Suprapubic skin (tissue), 4 donors: ENCODE results near the gene LRRC1. TPM values are rescaled to one million over a fixed set of nuclear protein-coding genes. Genes with fewer than 3 reads are reported as not detected.

Source experiments
- DNase-seq, 2 donors: peaks; one replicate each; pipeline ENCODE4 v3.0.0-alpha.2; 2019; ENCODE audit warnings: low spot score in 2 of 2
- H3K27ac ChIP-seq: fragments of 200-600 bp; sonication (generic); one replicate; pipeline ENCODE4 v1.5.1; 2019
- H3K27me3 ChIP-seq: fragments of 200-600 bp; sonication (generic); one replicate; pipeline ENCODE4 v1.5.1; 2019
- H3K36me3 ChIP-seq: fragments of 200-600 bp; sonication (generic); one replicate; pipeline ENCODE4 v1.5.1; 2019
- H3K4me1 ChIP-seq: fragments of 200-600 bp; sonication (generic); one replicate; pipeline ENCODE4 v1.5.1; 2019
- H3K4me3 ChIP-seq: fragments of 200-600 bp; sonication (generic); one replicate; pipeline ENCODE4 v1.5.1; 2019; ENCODE audit warnings: mild to moderate bottlenecking
- H3K9me3 ChIP-seq: fragments of 200-600 bp; sonication (generic); one replicate; pipeline ENCODE4 v1.5.1; 2019
- EP300 ChIP-seq: sonication (generic); formaldehyde crosslinking; IDR thresholded peaks from one replicate; pipeline ENCODE4 v1.6.1; 2017; ENCODE audit warnings: antibody characterized with exemption
- POLR2A ChIP-seq, 2 donors: fragments of 450-650 bp; IDR thresholded peaks; one replicate each; pipeline ENCODE4 v1.6.1; 2017; ENCODE audit warnings: antibody characterized with exemption in 2 of 2, mild to moderate bottlenecking in 2 of 2, moderate library complexity in 2 of 2
- POLR2AphosphoS5 ChIP-seq, 3 donors: sonication (generic); formaldehyde crosslinking; IDR thresholded peaks; one replicate each; pipeline ENCODE4 v1.6.1; 2017; ENCODE audit warnings: antibody characterized with exemption in 3 of 3
- WGBS: methylation state at CpG from one replicate; pipeline ENCODE4 v1.1.5; 2018; 5-methylcytosine and 5-hydroxymethylcytosine counted together
- total RNA-seq, 4 donors: library from RNA; depleted of rRNA; stranded (reverse); fragments of >200 nt; gene quantifications; one replicate each; pipeline ENCODE4 v1.1.0, GENCODE V29; 2016
- TF ChIP-seq, protein P1 (sequence below), 2 donors: fragments of 200-600 bp in 1 of 2; fragments of 450-650 bp in 1 of 2; sonication (generic) in 1 of 2; IDR thresholded peaks; one replicate each; pipeline ENCODE4 v1.5.1; 2016 to 2019; ENCODE audit warnings: antibody characterized with exemption in 2 of 2, mild to moderate bottlenecking in 1 of 2, moderate library complexity in 1 of 2

LRRC1 gene
- total RNA-seq, 4 donors from 2014 or later = 34.6 to 80.9 (median 42.4) TPM

GRCh38 chr6:53765270-53765669, 29.5 kb upstream of the LRRC1 start:
- Histone ChIP-seq H3K27ac (no peak overlapping the region), H3K9me3 (no peaks in the 10 kb centered on the region), H3K4me1 (no peaks in the 10 kb centered on the region), H3K36me3 (no peaks in the 10 kb centered on the region), H3K4me3 (no peak overlapping the region), H3K27me3 (no peaks in the 10 kb centered on the region)
- no peak for DNase-seq
- WGBS = 90% methylated on average over 3 of the region's 3 CpGs
- TF ChIP-seq, protein P1, sequence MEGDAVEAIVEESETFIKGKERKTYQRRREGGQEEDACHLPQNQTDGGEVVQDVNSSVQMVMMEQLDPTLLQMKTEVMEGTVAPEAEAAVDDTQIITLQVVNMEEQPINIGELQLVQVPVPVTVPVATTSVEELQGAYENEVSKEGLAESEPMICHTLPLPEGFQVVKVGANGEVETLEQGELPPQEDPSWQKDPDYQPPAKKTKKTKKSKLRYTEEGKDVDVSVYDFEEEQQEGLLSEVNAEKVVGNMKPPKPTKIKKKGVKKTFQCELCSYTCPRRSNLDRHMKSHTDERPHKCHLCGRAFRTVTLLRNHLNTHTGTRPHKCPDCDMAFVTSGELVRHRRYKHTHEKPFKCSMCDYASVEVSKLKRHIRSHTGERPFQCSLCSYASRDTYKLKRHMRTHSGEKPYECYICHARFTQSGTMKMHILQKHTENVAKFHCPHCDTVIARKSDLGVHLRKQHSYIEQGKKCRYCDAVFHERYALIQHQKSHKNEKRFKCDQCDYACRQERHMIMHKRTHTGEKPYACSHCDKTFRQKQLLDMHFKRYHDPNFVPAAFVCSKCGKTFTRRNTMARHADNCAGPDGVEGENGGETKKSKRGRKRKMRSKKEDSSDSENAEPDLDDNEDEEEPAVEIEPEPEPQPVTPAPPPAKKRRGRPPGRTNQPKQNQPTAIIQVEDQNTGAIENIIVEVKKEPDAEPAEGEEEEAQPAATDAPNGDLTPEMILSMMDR (IDR thresholded peaks at IDR 0.05) = no peak
- no peak for TF ChIP-seq POLR2A (IDR thresholded peaks at IDR 0.05)
- no peak for TF ChIP-seq EP300
- no peak for TF ChIP-seq POLR2AphosphoS5 (IDR thresholded peaks at IDR 0.05)

DNA sequence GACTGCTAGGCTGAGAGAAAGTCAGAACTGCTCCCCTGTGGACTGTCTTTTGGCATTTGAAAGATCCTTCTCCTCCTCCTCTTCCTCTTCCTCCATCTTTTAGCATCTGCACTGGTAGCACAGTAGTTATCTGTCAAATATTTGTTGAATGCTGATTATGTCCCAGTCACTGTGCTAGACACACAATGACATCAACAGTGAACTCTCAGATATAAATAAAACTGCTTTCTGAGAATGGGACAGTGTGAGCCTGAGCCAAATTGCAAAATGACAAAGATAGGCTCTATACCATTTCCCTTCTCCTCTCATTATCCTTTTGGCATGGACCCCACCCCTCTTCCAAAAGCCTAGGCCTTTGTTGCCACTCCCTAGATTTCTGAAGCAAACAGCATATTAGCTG, 27.9 kb upstream of the LRRC1 start:
- no peak for TF ChIP-seq POLR2AphosphoS5 (IDR thresholded peaks at IDR 0.05)
- TF ChIP-seq POLR2A (IDR thresholded peaks at IDR 0.05) = no peak
- TF ChIP-seq, protein P1 (IDR thresholded peaks at IDR 0.05) = no peak
- no peak for TF ChIP-seq EP300
- DNase-seq = no peak
- Histone ChIP-seq H3K4me3 (no peak overlapping the region), H3K27ac (no peak overlapping the region), H3K27me3 (no peaks in the 10 kb centered on the region), H3K9me3 (no peaks in the 10 kb centered on the region), H3K4me1 (peaks cover 9% of the 10 kb centered on the region), H3K36me3 (no peaks in the 10 kb centered on the region)

GRCh38 chr6:53767941-53768340, 26.9 kb upstream of the LRRC1 start:
- Histone ChIP-seq H3K27me3 (no peaks in the 10 kb centered on the region), H3K36me3 (no peaks in the 10 kb centered on the region), H3K27ac (no peak overlapping the region), H3K4me1 (peaks cover 11% of the 10 kb centered on the region), H3K9me3 (no peaks in the 10 kb centered on the region), H3K4me3 (no peak overlapping the region)
- DNase-seq = no peak
- TF ChIP-seq, protein P1 (IDR thresholded peaks at IDR 0.05) = no peak
- TF ChIP-seq POLR2A (IDR thresholded peaks at IDR 0.05) (no peak), EP300 (no peak), POLR2AphosphoS5 (IDR thresholded peaks at IDR 0.05) (no peak)
- 51% methylated on average over 4 of the region's 4 CpGs for WGBS

- H3K4me1 ChIP-seq = peaks cover 13% of the 10 kb centered on the region
- no peak overlapping the region for H3K4me3 ChIP-seq
- H3K9me3 ChIP-seq = no peaks in the 10 kb centered on the region
- DNase-seq = no peak
- TF ChIP-seq EP300 (no peak), POLR2A (IDR thresholded peaks at IDR 0.05) (no peak), POLR2AphosphoS5 (IDR thresholded peaks at IDR 0.05) (no peak)
- TF ChIP-seq, protein P1 (IDR thresholded peaks at IDR 0.05) = no peak
- no peak overlapping the region for H3K27ac ChIP-seq
- H3K27me3 ChIP-seq = no peaks in the 10 kb centered on the region
- H3K36me3 ChIP-seq = no peaks in the 10 kb centered on the region
- WGBS = 80% methylated on average over 2 of the region's 2 CpGs
These were observed 26.2 kb upstream of the LRRC1 start for GRCh38 chr6:53768636-53769035.

GRCh38 chr6:53770780-53771249, 24.0 kb upstream of the LRRC1 start:
- Histone ChIP-seq H3K4me3 (no peak overlapping the region), H3K27me3 (no peaks in the 10 kb centered on the region), H3K27ac (peak overlapping the region; percentile 33), H3K36me3 (no peaks in the 10 kb centered on the region), H3K4me1 (peaks cover 13% of the 10 kb centered on the region), H3K9me3 (no peaks in the 10 kb centered on the region)
- WGBS = 60% methylated on average over 2 of the region's 2 CpGs
- TF ChIP-seq POLR2AphosphoS5 (IDR thresholded peaks at IDR 0.05) = no peak
- no peak for TF ChIP-seq POLR2A (IDR thresholded peaks at IDR 0.05)
- TF ChIP-seq, protein P1 (IDR thresholded peaks at IDR 0.05) = no peak
- no peak for TF ChIP-seq EP300
- no peak for DNase-seq
